Measurements from ENCODE around the gene OCLN. TPM values are rescaled to one million over a fixed set of nuclear protein-coding genes. Genes with fewer than 3 reads are reported as not detected.

Gene OCLN
- total RNA-seq, 2 donors from 2014 or later = 117 to 124 TPM

GRCh38 chr5:69492923-69493395, 369 bp downstream of the OCLN start:
- Histone ChIP-seq H3K9ac (ENCODE audit: extremely low read depth, low read length, poor library complexity, severe bottlenecking) (peak overlapping the region; percentile 92), H3K36me3 (ENCODE audit: control insufficient read depth, insufficient read depth, low read length) (peaks cover 5% of the 10 kb centered on the region), H3K27ac (ENCODE audit: low read depth, low read length) (no peak overlapping the region), H3K4me3 (ENCODE audit: low read length) (peak overlapping the region; percentile 85), H3K9me3 (ENCODE audit: control insufficient read depth, low read length) (no peaks in the 10 kb centered on the region), H3K4me1 (ENCODE audit: control insufficient read depth, insufficient read depth, low read length) (no peaks in the 10 kb centered on the region), H3K27me3 (ENCODE audit: control insufficient read depth, insufficient read depth, low read length, poor library complexity, severe bottlenecking) (peaks cover 13% of the 10 kb centered on the region)
- peak; percentile 31 for TF ChIP-seq CTCF (conservative IDR thresholded peaks at IDR 0.05)
- H3K27me3 Mint-ChIP-seq (ENCODE audit: insufficient read depth) = peaks cover 4% of the 10 kb centered on the region
- H3K36me3 Mint-ChIP-seq (ENCODE audit: low read depth) = peaks cover 13% of the 10 kb centered on the region
- H3K4me1 Mint-ChIP-seq = peaks cover 40% of the 10 kb centered on the region
- no peaks in the 10 kb centered on the region for H3K9me3 Mint-ChIP-seq
- H3K4me3 Mint-ChIP-seq = peak overlapping the region; percentile 95
- WGBS, 2 experiments (ENCODE audit: insufficient coverage in 1 of 2, insufficient read length in 1 of 2) = 0% methylated on average over 10 to 42 of the region's 42 CpGs
- peak overlapping the region; percentile 98 for H3K27ac Mint-ChIP-seq
- peak; percentile 86 for DNase-seq

GRCh38 chr5:69493396-69494133, 975 bp downstream of the OCLN start:
- peaks cover 13% of the 10 kb centered on the region for H3K36me3 Mint-ChIP-seq (ENCODE audit: low read depth)
- H3K27me3 Mint-ChIP-seq (ENCODE audit: insufficient read depth) = peaks cover 4% of the 10 kb centered on the region
- no peak overlapping the region for H3K27ac ChIP-seq (ENCODE audit: low read depth, low read length)

GRCh38 chr5:69494452-69494851, 1.9 kb downstream of the OCLN start:
- H3K27ac Mint-ChIP-seq = peak overlapping the region; percentile 35
- Histone ChIP-seq H3K4me1 (ENCODE audit: control insufficient read depth, insufficient read depth, low read length) (no peaks in the 10 kb centered on the region), H3K4me3 (ENCODE audit: low read length) (peak overlapping the region; percentile 85), H3K9me3 (ENCODE audit: control insufficient read depth, low read length) (no peaks in the 10 kb centered on the region), H3K27me3 (ENCODE audit: control insufficient read depth, insufficient read depth, low read length, poor library complexity, severe bottlenecking) (peaks cover 13% of the 10 kb centered on the region), H3K9ac (ENCODE audit: extremely low read depth, low read length, poor library complexity, severe bottlenecking) (peak overlapping the region; percentile 92), H3K27ac (ENCODE audit: low read depth, low read length) (no peak overlapping the region), H3K36me3 (ENCODE audit: control insufficient read depth, insufficient read depth, low read length) (peaks cover 5% of the 10 kb centered on the region)
- peaks cover 38% of the 10 kb centered on the region for H3K4me1 Mint-ChIP-seq
- peak; percentile 49 for DNase-seq
- TF ChIP-seq CTCF (conservative IDR thresholded peaks at IDR 0.05) = no peak
- H3K36me3 Mint-ChIP-seq (ENCODE audit: low read depth) = peaks cover 13% of the 10 kb centered on the region
- 77 to 78% methylated on average over 6 to 8 of the region's 8 CpGs for WGBS, 2 experiments (ENCODE audit: insufficient coverage in 1 of 2, insufficient read length in 1 of 2)
- peaks cover 4% of the 10 kb centered on the region for H3K27me3 Mint-ChIP-seq (ENCODE audit: insufficient read depth)
- H3K4me3 Mint-ChIP-seq = peak overlapping the region; percentile 95
- H3K9me3 Mint-ChIP-seq = no peaks in the 10 kb centered on the region

More at GRCh38 chr5:69493396-69494133, 975 bp downstream of the OCLN start:
- Mint-ChIP-seq H3K4me1 (peaks cover 40% of the 10 kb centered on the region), H3K4me3 (peak overlapping the region; percentile 95), H3K9me3 (no peaks in the 10 kb centered on the region), H3K27ac (peak overlapping the region; percentile 98)
- Histone ChIP-seq H3K4me3 (ENCODE audit: low read length) (peak overlapping the region; percentile 85), H3K36me3 (ENCODE audit: control insufficient read depth, insufficient read depth, low read length) (peaks cover 5% of the 10 kb centered on the region), H3K4me1 (ENCODE audit: control insufficient read depth, insufficient read depth, low read length) (no peaks in the 10 kb centered on the region), H3K27me3 (ENCODE audit: control insufficient read depth, insufficient read depth, low read length, poor library complexity, severe bottlenecking) (peaks cover 13% of the 10 kb centered on the region), H3K9me3 (ENCODE audit: control insufficient read depth, low read length) (no peaks in the 10 kb centered on the region), H3K9ac (ENCODE audit: extremely low read depth, low read length, poor library complexity, severe bottlenecking) (peak overlapping the region; percentile 92)
- DNase-seq = peak; percentile 81
- WGBS, 2 experiments (ENCODE audit: insufficient coverage in 1 of 2, insufficient read length in 1 of 2) = 1 to 4% methylated on average over 23 to 62 of the region's 62 CpGs
- TF ChIP-seq CTCF (conservative IDR thresholded peaks at IDR 0.05) = no peak
